IPS-NIHi7 (cell line): ENCODE measurements around the gene ITGA11.
"Not testable (repeated sequence)": the region's sequence is repeated elsewhere in the genome, so short reads cannot be mapped to it uniquely, and the experiment has no call there.

Source experiments
- DNase-seq: peaks from one replicate; pipeline ENCODE4 v3.0.0; 2012; ENCODE audit warnings: mixed read lengths; ENCODE audit errors: extremely low spot score

Gene ITGA11

GRCh38 chr15:68409736-68410370, 22.1 kb downstream of the ITGA11 start:
- no peak for DNase-seq

GRCh38 chr15:68408971-68409370, 23.0 kb downstream of the ITGA11 start:
- no peak for DNase-seq

GRCh38 chr15:68407886-68408881, 23.8 kb downstream of the ITGA11 start:
- DNase-seq, result no peak

GRCh38 chr15:68407141-68407885, 24.6 kb downstream of the ITGA11 start:
- DNase-seq, result no peak

GRCh38 chr15:68405378-68406250, 26.3 kb downstream of the ITGA11 start:
- DNase-seq, result no peak

GRCh38 chr15:68404056-68404798, 27.7 kb downstream of the ITGA11 start:
- no peak for DNase-seq

GRCh38 chr15:68403161-68403941, 28.6 kb downstream of the ITGA11 start:
- DNase-seq, result no peak

- DNase-seq, result no peak
Measured at GRCh38 chr15:68402432-68403160, 29.4 kb downstream of the ITGA11 start.

GRCh38 chr15:68401496-68402431, 30.2 kb downstream of the ITGA11 start:
- DNase-seq, result no peak

GRCh38 chr15:68400066-68400456, 31.9 kb downstream of the ITGA11 start:
- DNase-seq, result no peak

- no peak for DNase-seq
Measured at GRCh38 chr15:68399096-68400065, 32.6 kb downstream of the ITGA11 start.

GRCh38 chr15:68397999-68398398, 34.0 kb downstream of the ITGA11 start:
- DNase-seq, result not testable (repeated sequence)

GRCh38 chr15:68396068-68396467, 35.9 kb downstream of the ITGA11 start:
- DNase-seq, result no peak

- no peak for DNase-seq
Measured at GRCh38 chr15:68391121-68391520, 40.8 kb downstream of the ITGA11 start.

- DNase-seq, result peak; percentile 37
Measured at GRCh38 chr15:68389936-68390817, 41.8 kb downstream of the ITGA11 start.
